Measurements from ENCODE around the gene MAVS. TPM values are rescaled to one million over a fixed set of nuclear protein-coding genes. Genes with fewer than 3 reads are reported as not detected.

Gene MAVS
- total RNA-seq, 2 experiments from 2014 or later, result 31.1 to 31.6 TPM

DNA sequence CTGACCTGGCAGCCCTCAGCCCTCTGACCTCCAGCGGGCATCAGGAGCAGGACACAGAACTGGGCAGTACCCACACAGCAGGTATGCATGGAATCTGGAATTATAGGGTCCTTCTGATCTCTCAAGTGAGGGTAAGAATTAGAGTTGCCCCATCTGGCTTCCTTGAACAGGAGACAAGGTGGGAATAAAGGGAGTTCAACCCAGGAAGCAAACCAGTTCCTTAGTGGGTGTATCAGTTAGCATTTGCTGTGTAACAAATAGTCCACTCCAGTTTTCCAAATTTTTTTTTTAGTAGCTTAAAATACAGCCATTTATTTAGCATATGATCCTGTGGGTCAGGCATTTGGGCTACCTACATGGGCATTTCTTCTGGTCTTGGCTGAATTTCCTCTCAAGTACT lies 15.7 kb downstream of the MAVS start:
- H3K4me1 Mint-ChIP-seq, result no peaks in the 10 kb centered on the region
- no peaks in the 10 kb centered on the region for H3K27me3 Mint-ChIP-seq
- no peak overlapping the region for H3K4me3 Mint-ChIP-seq
- no peaks in the 10 kb centered on the region for H3K9me3 Mint-ChIP-seq
- ChIA-PET CTCF (interaction anchor here (0.6 kb wide), 1 partner anchor 15 kb away, joined by 4 read pairs; no protein-coding TSS in a partner anchor), POLR2A (interaction anchor here (1.1 kb wide), 1 partner anchor 17 kb away, joined by 3 read pairs; no protein-coding TSS in a partner anchor)
- H3K36me3 Mint-ChIP-seq (ENCODE audit: low read depth), result peaks cover 61% of the 10 kb centered on the region
- DNase-seq, result no peak
- no peak overlapping the region for H3K27ac Mint-ChIP-seq

DNA sequence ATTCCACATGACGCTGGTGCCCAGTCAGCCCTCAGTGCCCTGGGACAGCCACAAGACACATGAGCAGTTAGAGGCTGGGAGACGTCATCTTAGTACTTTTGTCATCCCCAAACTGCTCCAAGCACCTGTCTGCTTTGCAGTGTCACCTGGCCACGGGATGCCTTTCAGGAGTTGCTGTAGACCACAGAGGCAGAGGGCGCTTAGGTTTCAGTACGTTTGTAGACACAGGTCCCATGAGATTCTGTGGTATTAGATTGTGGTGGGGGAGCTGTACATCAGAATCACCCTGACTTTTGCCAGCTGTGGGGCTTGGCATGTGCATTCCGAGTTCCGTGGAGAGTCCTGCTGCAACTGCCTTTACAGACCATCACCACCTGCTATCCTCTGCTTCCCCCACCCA lies 16.7 kb downstream of the MAVS start:
- POLR2A ChIA-PET, result no interaction called here
- H3K9me3 Mint-ChIP-seq, result no peaks in the 10 kb centered on the region
- CTCF ChIA-PET, result no interaction called here
- no peak for DNase-seq
- no peak overlapping the region for H3K4me3 Mint-ChIP-seq
- peaks cover 51% of the 10 kb centered on the region for H3K36me3 Mint-ChIP-seq (ENCODE audit: low read depth)
- no peaks in the 10 kb centered on the region for H3K27me3 Mint-ChIP-seq
- no peak overlapping the region for H3K27ac Mint-ChIP-seq
- H3K4me1 Mint-ChIP-seq, result no peaks in the 10 kb centered on the region

DNA sequence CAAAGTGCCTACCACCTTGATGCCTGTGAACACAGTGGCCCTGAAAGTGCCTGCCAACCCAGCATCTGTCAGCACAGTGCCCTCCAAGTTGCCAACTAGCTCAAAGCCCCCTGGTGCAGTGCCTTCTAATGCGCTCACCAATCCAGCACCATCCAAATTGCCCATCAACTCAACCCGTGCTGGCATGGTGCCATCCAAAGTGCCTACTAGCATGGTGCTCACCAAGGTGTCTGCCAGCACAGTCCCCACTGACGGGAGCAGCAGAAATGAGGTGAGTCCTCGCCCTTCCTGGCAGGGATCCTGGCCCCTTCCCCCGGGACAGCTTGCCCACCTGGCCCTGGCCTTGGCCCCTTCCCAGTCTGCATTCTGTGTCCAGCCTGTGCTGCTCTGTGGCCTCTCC lies 17.9 kb downstream of the MAVS start:
- H3K27me3 Mint-ChIP-seq, result no peaks in the 10 kb centered on the region
- DNase-seq, result no peak
- peaks cover 48% of the 10 kb centered on the region for H3K36me3 Mint-ChIP-seq (ENCODE audit: low read depth)
- no peak overlapping the region for H3K27ac Mint-ChIP-seq
- H3K4me3 Mint-ChIP-seq, result no peak overlapping the region
- ChIA-PET CTCF (no interaction called here), POLR2A (no interaction called here)
- no peaks in the 10 kb centered on the region for H3K9me3 Mint-ChIP-seq
- no peaks in the 10 kb centered on the region for H3K4me1 Mint-ChIP-seq

- Mint-ChIP-seq H3K27ac (no peak overlapping the region), H3K36me3 (ENCODE audit: low read depth) (peaks cover 48% of the 10 kb centered on the region), H3K9me3 (no peaks in the 10 kb centered on the region), H3K4me1 (no peaks in the 10 kb centered on the region), H3K27me3 (no peaks in the 10 kb centered on the region), H3K4me3 (no peak overlapping the region)
- ChIA-PET CTCF (no interaction called here), POLR2A (interaction anchor here (1.5 kb wide), 1 partner anchor 9 kb away, joined by 3 read pairs; no protein-coding TSS in a partner anchor)
- DNase-seq, result no peak
Measured at GRCh38 chr20:3865152-3865886, 18.7 kb downstream of the MAVS start.

DNA sequence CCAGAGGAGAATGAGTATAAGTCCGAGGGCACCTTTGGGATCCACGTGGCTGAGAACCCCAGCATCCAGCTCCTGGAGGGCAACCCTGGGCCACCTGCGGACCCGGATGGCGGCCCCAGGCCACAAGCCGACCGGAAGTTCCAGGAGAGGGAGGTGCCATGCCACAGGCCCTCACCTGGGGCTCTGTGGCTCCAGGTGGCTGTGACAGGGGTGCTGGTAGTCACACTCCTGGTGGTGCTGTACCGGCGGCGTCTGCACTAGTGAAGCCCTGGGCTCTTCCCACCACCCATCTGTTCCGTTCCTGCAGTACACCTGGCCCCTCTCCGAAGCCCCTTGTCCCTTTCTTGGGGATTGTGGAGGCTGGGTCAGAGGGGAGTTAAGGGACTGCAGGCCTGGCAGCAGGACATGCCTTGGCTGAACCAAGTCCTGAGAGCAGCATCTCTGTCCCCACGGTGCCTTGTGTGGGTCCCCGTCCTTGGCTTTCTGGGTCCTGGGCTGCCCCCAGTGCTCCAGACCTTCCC lies 19.3 kb downstream of the MAVS start:
- no peak overlapping the region for H3K27ac Mint-ChIP-seq
- CTCF ChIA-PET, result interaction anchor here (1.0 kb wide), 1 partner anchor 22 kb away, joined by 4 read pairs; no protein-coding TSS in a partner anchor
- H3K27me3 Mint-ChIP-seq, result no peaks in the 10 kb centered on the region
- peaks cover 51% of the 10 kb centered on the region for H3K36me3 Mint-ChIP-seq (ENCODE audit: low read depth)
- no peak for DNase-seq
- POLR2A ChIA-PET, result interaction anchor here (1.5 kb wide), 1 partner anchor 10 kb away, joined by 3 read pairs; no protein-coding TSS in a partner anchor
- H3K4me1 Mint-ChIP-seq, result no peaks in the 10 kb centered on the region
- no peak overlapping the region for H3K4me3 Mint-ChIP-seq
- no peaks in the 10 kb centered on the region for H3K9me3 Mint-ChIP-seq

DNA sequence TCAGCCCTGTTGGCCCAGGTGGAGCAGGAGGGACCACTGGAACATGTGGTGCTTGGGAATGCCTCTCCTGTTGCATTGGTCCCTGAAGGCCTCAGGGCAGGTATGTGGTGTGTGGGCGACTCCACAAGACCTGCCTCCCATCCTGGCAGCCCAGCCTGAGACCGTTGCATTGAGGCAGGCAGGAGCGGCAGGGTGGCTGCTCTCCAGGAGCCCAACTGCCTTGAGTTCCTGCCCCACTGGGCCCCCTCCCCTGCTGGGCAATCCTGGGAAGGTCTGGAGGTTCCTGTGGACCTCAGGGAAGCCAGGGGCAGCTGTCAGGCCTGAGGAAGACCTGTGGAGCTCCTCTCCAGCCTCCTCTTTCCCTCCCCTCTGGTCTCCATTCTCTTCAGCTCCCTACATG lies 19.8 kb downstream of the MAVS start:
- no peak overlapping the region for H3K4me3 Mint-ChIP-seq
- ChIA-PET POLR2A (interaction anchor here (1.0 kb wide), 1 partner anchor 72 kb away, joined by 3 read pairs; no protein-coding TSS in a partner anchor), CTCF (interaction anchor here (1.0 kb wide), 1 partner anchor 21 kb away, joined by 4 read pairs; no protein-coding TSS in a partner anchor)
- no peaks in the 10 kb centered on the region for H3K9me3 Mint-ChIP-seq
- no peak overlapping the region for H3K27ac Mint-ChIP-seq
- H3K27me3 Mint-ChIP-seq, result no peaks in the 10 kb centered on the region
- H3K36me3 Mint-ChIP-seq (ENCODE audit: low read depth), result peaks cover 47% of the 10 kb centered on the region
- DNase-seq, result no peak
- no peaks in the 10 kb centered on the region for H3K4me1 Mint-ChIP-seq

GRCh38 chr20:3867802-3868201 lies 21.2 kb downstream of the MAVS start:
- Mint-ChIP-seq H3K27ac (no peak overlapping the region), H3K4me3 (no peak overlapping the region), H3K4me1 (no peaks in the 10 kb centered on the region), H3K27me3 (no peaks in the 10 kb centered on the region), H3K9me3 (no peaks in the 10 kb centered on the region), H3K36me3 (ENCODE audit: low read depth) (peaks cover 43% of the 10 kb centered on the region)
- ChIA-PET CTCF (interaction anchor here (1.7 kb wide), 1 partner anchor 13 kb away, joined by 7 read pairs; no protein-coding TSS in a partner anchor), POLR2A (no interaction called here)
- DNase-seq, result no peak

DNA sequence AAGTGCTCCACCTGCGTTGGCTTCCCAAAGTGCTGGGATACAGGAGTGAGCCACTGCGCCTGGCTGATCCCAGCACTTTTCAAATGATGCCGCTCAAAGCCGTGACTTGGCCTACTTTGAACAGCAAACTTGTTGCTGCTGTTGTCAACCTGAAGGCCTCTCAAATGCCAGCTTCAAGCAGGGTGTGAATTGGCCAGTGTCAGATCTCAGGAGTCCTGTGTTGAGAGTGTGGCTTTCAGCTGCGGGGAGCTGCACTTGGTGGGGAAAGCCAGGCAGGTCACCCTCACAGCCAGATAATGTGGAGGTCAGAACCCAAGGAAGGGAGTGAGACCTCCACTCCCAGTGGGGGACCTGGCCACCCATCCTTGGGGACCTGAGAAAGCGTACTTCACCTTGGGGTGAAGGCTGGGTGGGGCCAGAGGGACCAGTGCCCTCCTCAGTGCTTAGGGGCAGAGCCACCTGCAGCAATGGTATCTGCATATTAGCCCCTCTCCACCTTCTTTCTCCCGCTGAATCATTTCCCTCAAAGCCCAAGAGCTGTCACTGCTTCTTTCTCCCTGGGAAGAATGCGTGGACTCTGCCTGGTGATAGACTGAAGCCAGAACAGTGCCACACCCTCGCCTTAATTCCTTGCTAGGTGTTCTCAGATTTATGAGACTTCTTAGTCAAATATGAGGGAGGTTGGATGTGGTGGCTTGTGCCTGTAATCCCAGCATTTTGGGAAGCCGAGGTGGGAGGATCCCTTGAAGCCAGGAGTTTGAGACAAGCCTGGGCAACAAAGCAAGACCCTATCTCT lies 23.4 kb downstream of the MAVS start:
- no peak for DNase-seq
- H3K4me3 Mint-ChIP-seq, result no peak overlapping the region
- H3K27ac Mint-ChIP-seq, result no peak overlapping the region
- CTCF ChIA-PET, result no interaction called here
- POLR2A ChIA-PET, result no interaction called here
- H3K4me1 Mint-ChIP-seq, result peaks cover 2% of the 10 kb centered on the region
- no peaks in the 10 kb centered on the region for H3K27me3 Mint-ChIP-seq
- H3K36me3 Mint-ChIP-seq (ENCODE audit: low read depth), result peaks cover 38% of the 10 kb centered on the region
- no peaks in the 10 kb centered on the region for H3K9me3 Mint-ChIP-seq

- ChIA-PET CTCF (no interaction called here), POLR2A (interaction anchor here (0.8 to 1.2 kb wide), 3 partner anchors 15 to 92 kb away, joined by 3 to 4 read pairs (median 3); no protein-coding TSS in a partner anchor)
- H3K27ac Mint-ChIP-seq, result no peak overlapping the region
- no peaks in the 10 kb centered on the region for H3K27me3 Mint-ChIP-seq
- peaks cover 36% of the 10 kb centered on the region for H3K36me3 Mint-ChIP-seq (ENCODE audit: low read depth)
- peaks cover 8% of the 10 kb centered on the region for H3K4me1 Mint-ChIP-seq
- no peak for DNase-seq
- H3K4me3 Mint-ChIP-seq, result no peak overlapping the region
- H3K9me3 Mint-ChIP-seq, result no peaks in the 10 kb centered on the region
Measured at GRCh38 chr20:3871550-3872265, 25.1 kb downstream of the MAVS start.

GRCh38 chr20:3873507-3873906 lies 26.9 kb downstream of the MAVS start:
- peaks cover 10% of the 10 kb centered on the region for H3K4me1 Mint-ChIP-seq
- CTCF ChIA-PET, result no interaction called here
- no peak overlapping the region for H3K27ac Mint-ChIP-seq
- H3K27me3 Mint-ChIP-seq, result no peaks in the 10 kb centered on the region
- H3K36me3 Mint-ChIP-seq (ENCODE audit: low read depth), result peaks cover 37% of the 10 kb centered on the region
- no peaks in the 10 kb centered on the region for H3K9me3 Mint-ChIP-seq
- no peak overlapping the region for H3K4me3 Mint-ChIP-seq
- no peak for DNase-seq
- POLR2A ChIA-PET, result interaction anchor here (0.6 kb wide), 1 partner anchor 820 kb away, joined by 3 read pairs; no protein-coding TSS in a partner anchor

DNA sequence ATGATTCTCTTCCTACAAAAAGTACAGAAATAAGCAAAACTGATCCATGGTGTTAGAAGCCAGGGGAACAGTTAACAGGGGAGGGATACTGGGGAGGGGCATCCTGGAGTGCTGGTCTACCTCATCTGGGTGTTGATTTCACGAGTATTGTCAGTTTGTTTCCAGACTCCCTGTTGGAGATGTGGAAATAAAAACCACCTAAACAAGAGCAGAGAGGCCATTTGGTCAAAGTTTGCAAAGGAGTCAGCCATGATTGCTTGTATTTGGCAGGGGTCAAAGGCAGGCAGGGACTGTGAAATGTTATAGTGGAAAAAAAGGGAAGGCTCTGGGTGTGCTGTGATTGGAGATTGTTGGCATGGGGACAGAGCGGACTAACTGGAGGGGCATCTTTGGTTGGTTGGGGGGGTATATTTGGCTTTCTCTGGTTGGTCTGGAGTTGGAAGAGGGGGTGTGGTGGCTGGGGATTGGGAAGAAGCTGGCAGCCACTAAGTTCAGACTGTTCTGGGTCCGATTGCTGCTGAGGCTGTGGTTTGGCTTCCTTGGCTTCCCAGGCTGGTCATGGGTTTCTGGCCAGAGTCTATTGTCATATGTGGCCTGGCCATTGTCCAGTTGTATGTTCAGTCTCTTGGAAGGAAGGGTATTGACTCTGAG lies 27.7 kb downstream of the MAVS start:
- peaks cover 39% of the 10 kb centered on the region for H3K36me3 Mint-ChIP-seq (ENCODE audit: low read depth)
- no peaks in the 10 kb centered on the region for H3K27me3 Mint-ChIP-seq
- POLR2A ChIA-PET, result interaction anchor here (0.6 to 1.7 kb wide), 5 partner anchors 10 to 820 kb away, joined by 3 to 5 read pairs (median 4); no protein-coding TSS in a partner anchor
- CTCF ChIA-PET, result interaction anchor here (0.8 kb wide), 1 partner anchor 163 kb away, joined by 3 read pairs; no protein-coding TSS in a partner anchor
- H3K4me3 Mint-ChIP-seq, result no peak overlapping the region
- H3K4me1 Mint-ChIP-seq, result peaks cover 10% of the 10 kb centered on the region
- no peak for DNase-seq
- peak overlapping the region; percentile 6 for H3K27ac Mint-ChIP-seq
- no peaks in the 10 kb centered on the region for H3K9me3 Mint-ChIP-seq

DNA sequence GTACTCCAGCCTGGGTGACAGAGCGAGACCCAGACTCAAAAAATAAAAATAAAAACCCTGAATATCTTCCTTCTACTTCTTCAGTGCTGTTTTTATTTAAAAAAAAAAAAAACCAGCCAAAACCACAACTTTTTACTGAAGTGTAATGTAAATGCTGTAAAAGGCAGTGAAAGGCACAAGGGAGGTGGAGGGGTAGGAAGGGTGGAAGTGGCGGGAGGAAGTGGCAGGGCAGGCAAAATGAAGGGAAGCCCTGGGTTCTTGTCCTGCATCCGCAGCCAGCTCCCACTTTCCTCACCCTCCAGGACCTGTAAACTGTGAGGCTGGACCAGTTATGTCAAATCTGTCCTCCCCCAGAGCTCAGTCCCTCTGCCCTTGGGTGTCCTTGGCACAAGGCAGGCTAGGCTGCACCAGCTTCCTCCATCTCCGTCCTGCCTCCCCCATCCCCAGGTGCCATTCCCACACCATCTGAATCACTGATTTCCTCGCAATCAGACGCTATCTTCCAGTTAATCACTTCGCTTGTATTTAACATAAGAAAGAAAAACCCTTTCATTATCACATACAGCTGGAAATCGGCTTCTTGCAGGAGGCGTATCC lies 28.8 kb downstream of the MAVS start:
- H3K9me3 Mint-ChIP-seq, result no peaks in the 10 kb centered on the region
- POLR2A ChIA-PET, result interaction anchor here (0.6 to 1.7 kb wide), 6 partner anchors 9 to 255 kb away, joined by 4 to 5 read pairs (median 4); partner anchors contain the start of gene AP5S1
- H3K36me3 Mint-ChIP-seq (ENCODE audit: low read depth), result peaks cover 39% of the 10 kb centered on the region
- H3K4me1 Mint-ChIP-seq, result peaks cover 10% of the 10 kb centered on the region
- CTCF ChIA-PET, result interaction anchor here (0.6 to 0.8 kb wide), 3 partner anchors 26 to 164 kb away, joined by 3 read pairs; no protein-coding TSS in a partner anchor
- H3K27ac Mint-ChIP-seq, result no peak overlapping the region
- H3K27me3 Mint-ChIP-seq, result no peaks in the 10 kb centered on the region
- no peak overlapping the region for H3K4me3 Mint-ChIP-seq
- no peak for DNase-seq

Measured in activated CD4-positive, alpha-beta memory T cell treated with anti-CD3 and anti-CD28 coated beads, Interleukin-2, amount 10 ng/mL, durations not matched to agents 7 days and 5 days (primary cell).